ENCODE results near the gene FAF1.

DNA sequence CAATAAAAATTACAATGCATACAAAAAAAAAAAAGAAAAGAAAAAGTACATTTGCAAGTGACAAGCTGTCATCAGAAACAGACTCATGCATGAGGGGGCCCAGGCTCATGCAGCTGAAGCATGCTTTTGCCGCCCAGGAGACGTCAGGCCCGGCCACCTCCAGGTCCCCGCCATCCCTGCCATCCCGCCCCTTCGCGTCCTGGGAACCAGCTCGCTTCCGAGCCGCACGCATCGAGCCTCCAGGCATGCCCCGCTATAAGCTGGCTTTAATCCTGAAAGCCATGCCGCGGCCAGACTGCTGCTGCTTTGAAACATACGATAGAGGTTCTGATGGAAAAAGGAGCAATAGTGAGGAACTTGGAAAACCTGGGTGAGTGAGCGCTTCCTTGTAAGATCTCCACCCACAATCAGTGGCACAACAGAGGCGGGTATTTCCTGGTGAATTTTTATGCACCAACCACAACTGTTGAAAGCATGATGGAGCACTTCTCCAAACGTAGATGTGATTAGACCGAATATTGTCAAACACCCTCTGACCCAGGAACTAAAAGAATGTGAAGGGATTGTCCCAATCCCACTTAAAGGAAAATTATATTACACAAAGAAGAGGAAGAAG is 113.7 kb downstream of the FAF1 start:
- TF ChIP-seq EZH2 (IDR thresholded peaks at IDR 0.05; ENCODE audit: borderline replicate concordance, low read depth, low read length, severe bottlenecking) (no peak), CTCF (IDR thresholded peaks at IDR 0.05; ENCODE audit: extremely low read depth in 1 of 2, insufficient read depth in 1 of 2, low read depth in 1 of 2, low read length in 2 of 2) (no peak)
